ENCODE measurements around the gene UBFD1.
"Not testable (repeated sequence)": the region's sequence is repeated elsewhere in the genome, so short reads cannot be mapped to it uniquely, and the experiment has no call there.

UBFD1 gene

GRCh38 chr16:23577493-23577892 is 20.0 kb downstream of the UBFD1 start:
- no peak for TF ChIP-seq CTCF (IDR thresholded peaks at IDR 0.05; ENCODE audit: insufficient read depth, missing control alignments)
- no peak for FAIRE-seq
- DNase-seq (ENCODE audit: insufficient read length, low spot score), result no peak

GRCh38 chr16:23578101-23578830 is 20.7 kb downstream of the UBFD1 start:
- TF ChIP-seq CTCF (IDR thresholded peaks at IDR 0.05; ENCODE audit: insufficient read depth, missing control alignments), result no peak
- DNase-seq (ENCODE audit: insufficient read length, low spot score), result no peak
- FAIRE-seq, result no peak

- no peak for TF ChIP-seq CTCF (IDR thresholded peaks at IDR 0.05; ENCODE audit: insufficient read depth, missing control alignments)
- no peak for DNase-seq (ENCODE audit: insufficient read length, low spot score)
- FAIRE-seq, result no peak
Measured at GRCh38 chr16:23579371-23579770, 21.8 kb downstream of the UBFD1 start.

GRCh38 chr16:23580391-23580790 is 22.9 kb downstream of the UBFD1 start:
- FAIRE-seq, result no peak
- no peak for TF ChIP-seq CTCF (IDR thresholded peaks at IDR 0.05; ENCODE audit: insufficient read depth, missing control alignments)
- DNase-seq (ENCODE audit: insufficient read length, low spot score), result no peak

GRCh38 chr16:23581764-23582163 is 24.2 kb downstream of the UBFD1 start:
- no peak for TF ChIP-seq CTCF (IDR thresholded peaks at IDR 0.05; ENCODE audit: insufficient read depth, missing control alignments)
- DNase-seq (ENCODE audit: insufficient read length, low spot score), result no peak
- FAIRE-seq, result no peak

GRCh38 chr16:23583271-23583670 is 25.7 kb downstream of the UBFD1 start:
- DNase-seq (ENCODE audit: insufficient read length, low spot score); FAIRE-seq: not testable (repeated sequence)

GRCh38 chr16:23584186-23585076 is 26.9 kb downstream of the UBFD1 start:
- no peak for FAIRE-seq
- TF ChIP-seq CTCF (IDR thresholded peaks at IDR 0.05; ENCODE audit: insufficient read depth, missing control alignments), result no peak
- no peak for DNase-seq (ENCODE audit: insufficient read length, low spot score)

Measured in D721Med (cell line).